HL-60 (cell line): ENCODE results near the gene DLD.

Experiments used
- SPI1 ChIP-seq: IDR thresholded peaks from 2 replicates; pipeline ENCODE4 v1.6.1; 2012; ENCODE audit warnings: low read depth, mild to moderate bottlenecking, borderline replicate concordance
- TF ChIP-seq, protein P1 (sequence below): IDR thresholded peaks from one replicate; pipeline ENCODE4 v1.5.1; 2011; ENCODE audit warnings: low read length, control low read depth, inconsistent platforms; ENCODE audit not compliant: insufficient read depth

DNA sequence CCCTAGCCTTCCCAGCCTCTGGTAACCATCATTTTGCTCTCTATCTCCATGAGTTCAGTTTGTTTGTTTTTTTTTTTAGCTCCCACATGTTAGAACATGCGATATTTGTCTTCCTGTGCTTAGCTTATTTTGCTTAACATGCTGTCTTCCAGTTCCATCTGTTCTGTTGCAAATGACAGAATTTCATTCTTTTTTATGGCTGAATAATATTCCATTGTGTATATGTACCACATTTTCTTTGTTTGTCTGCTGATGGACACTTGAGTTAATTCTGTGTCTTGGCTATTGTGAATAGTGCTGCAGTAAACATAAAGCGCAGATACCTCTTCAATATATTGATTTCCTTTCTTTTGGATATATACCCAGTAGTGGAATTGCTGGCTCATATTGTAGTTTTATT is 21.0 kb downstream of the DLD start:
- TF ChIP-seq, protein P1, sequence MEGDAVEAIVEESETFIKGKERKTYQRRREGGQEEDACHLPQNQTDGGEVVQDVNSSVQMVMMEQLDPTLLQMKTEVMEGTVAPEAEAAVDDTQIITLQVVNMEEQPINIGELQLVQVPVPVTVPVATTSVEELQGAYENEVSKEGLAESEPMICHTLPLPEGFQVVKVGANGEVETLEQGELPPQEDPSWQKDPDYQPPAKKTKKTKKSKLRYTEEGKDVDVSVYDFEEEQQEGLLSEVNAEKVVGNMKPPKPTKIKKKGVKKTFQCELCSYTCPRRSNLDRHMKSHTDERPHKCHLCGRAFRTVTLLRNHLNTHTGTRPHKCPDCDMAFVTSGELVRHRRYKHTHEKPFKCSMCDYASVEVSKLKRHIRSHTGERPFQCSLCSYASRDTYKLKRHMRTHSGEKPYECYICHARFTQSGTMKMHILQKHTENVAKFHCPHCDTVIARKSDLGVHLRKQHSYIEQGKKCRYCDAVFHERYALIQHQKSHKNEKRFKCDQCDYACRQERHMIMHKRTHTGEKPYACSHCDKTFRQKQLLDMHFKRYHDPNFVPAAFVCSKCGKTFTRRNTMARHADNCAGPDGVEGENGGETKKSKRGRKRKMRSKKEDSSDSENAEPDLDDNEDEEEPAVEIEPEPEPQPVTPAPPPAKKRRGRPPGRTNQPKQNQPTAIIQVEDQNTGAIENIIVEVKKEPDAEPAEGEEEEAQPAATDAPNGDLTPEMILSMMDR, result no peak
- TF ChIP-seq SPI1, result no peak
